ENCODE results near the gene FOXP1. TPM values are rescaled to one million over a fixed set of nuclear protein-coding genes. Genes with fewer than 3 reads are reported as not detected.
A peak's percentile ranks its signal among the peaks of the same experiment; 100 is the strongest.
"Not testable (repeated sequence)": the region's sequence is repeated elsewhere in the genome, so short reads cannot be mapped to it uniquely, and the experiment has no call there.

Gene FOXP1
- total and polyA plus RNA-seq, 3 experiments from 2014 or later, result 142 to 185 (median 147) TPM

DNA sequence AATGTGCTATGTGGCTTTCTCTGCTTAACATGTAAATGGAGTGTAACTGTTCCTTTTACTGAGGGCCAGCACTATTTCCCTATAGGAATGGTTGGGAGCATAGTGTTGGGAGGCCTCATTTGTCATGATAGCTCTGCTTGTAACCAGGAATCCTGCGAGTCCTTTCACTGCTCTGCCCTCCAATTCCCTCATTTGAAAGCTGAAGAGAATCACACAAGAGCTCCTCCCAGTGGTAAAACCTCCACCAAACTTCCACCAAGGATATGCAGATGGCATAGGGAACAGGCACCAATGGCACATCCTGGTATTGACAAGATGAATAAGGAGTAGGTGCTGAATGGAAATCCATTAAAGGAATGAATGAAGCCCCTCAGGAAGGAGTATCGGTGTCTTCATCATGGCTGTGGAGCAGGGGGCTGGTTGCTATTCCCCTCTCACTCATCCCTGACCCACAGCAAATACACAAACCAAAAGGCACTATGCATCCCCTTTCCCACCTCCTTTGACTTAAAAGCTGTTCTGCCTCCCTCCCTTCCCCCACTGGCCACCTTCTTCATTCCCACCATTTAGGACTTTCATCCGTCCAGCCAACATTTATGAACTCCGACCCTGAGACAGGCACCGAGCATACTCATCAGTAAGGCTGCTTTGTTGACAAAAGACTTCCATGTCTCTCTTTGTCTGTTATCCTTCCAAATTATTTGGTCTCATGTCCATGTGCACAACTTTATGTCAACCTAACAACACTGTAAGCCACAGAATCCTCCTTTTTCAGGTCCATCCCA, 560.8 kb downstream of the FOXP1 start:
- POLR2A ChIA-PET, result interaction anchor here (0.6 kb wide), 2 partner anchors 19 to 702 kb away, joined by 3 read pairs; no protein-coding TSS in a partner anchor
- peaks cover 0 to 63% (median 0%) of the 10 kb centered on the region in 3 donors for H3K36me3 Mint-ChIP-seq
- no peak overlapping the region for H3K4me3 ChIP-seq (ENCODE audit: low read length)
- no peaks in the 10 kb centered on the region for H3K27me3 ChIP-seq (ENCODE audit: insufficient read depth, low read length, poor library complexity, severe bottlenecking)
- no peaks in the 10 kb centered on the region for H3K9me3 ChIP-seq (ENCODE audit: low read length)
- CTCF ChIA-PET, result interaction anchor here (1.0 to 1.3 kb wide), 2 partner anchors 10 to 12 kb away, joined by 3 to 4 read pairs; no protein-coding TSS in a partner anchor
- H3K4me3 Mint-ChIP-seq, result no peak overlapping the region
- peaks cover 39% of the 10 kb centered on the region for H3K4me1 ChIP-seq (ENCODE audit: insufficient read depth, low read length)
- H3K4me1 Mint-ChIP-seq, result peaks cover 60 to 90% (median 76%) of the 10 kb centered on the region in 3 donors
- no peaks in the 10 kb centered on the region for H3K27me3 Mint-ChIP-seq
- no peak for DNase-seq
- H3K27ac Mint-ChIP-seq, result peak overlapping the region; percentile 14 to 53 (median 29)
- no peak overlapping the region for H3K27ac ChIP-seq (ENCODE audit: low read depth, low read length)
- no peaks in the 10 kb centered on the region for H3K9me3 Mint-ChIP-seq
- peaks cover 6% of the 10 kb centered on the region for H3K36me3 ChIP-seq (ENCODE audit: insufficient read depth, low read length)

DNA sequence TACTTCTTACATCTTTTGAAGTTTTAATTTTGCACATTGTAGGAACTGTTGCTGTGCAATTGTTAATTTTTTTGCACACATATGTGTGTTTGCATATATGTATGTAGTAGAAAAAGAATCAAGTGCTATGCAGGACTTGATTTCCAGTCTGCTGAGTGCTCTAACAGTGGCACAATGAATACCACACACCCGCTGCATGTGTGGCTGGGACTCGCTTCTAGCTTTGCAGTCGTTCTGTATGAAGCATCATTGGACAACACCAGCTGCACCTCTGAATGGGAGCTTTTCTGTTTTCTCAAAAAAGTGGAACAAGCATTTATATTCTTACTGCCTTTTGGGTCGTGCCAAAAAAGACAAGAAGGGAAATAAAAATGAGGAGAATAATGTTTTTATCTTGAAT, 564.7 kb downstream of the FOXP1 start:
- Histone ChIP-seq H3K4me1 (ENCODE audit: insufficient read depth, low read length) (peaks cover 18% of the 10 kb centered on the region), H3K9me3 (ENCODE audit: low read length) (no peaks in the 10 kb centered on the region), H3K4me3 (ENCODE audit: low read length) (no peak overlapping the region), H3K27ac (ENCODE audit: low read depth, low read length) (no peak overlapping the region), H3K27me3 (ENCODE audit: insufficient read depth, low read length, poor library complexity, severe bottlenecking) (no peaks in the 10 kb centered on the region), H3K36me3 (ENCODE audit: insufficient read depth, low read length) (peaks cover 19% of the 10 kb centered on the region)
- Mint-ChIP-seq H3K9me3 (peaks cover 0 to 1% (median 0%) of the 10 kb centered on the region in 5 donors), H3K27ac (peak overlapping the region in 3 of 8 donors; percentile 6 to 66 (median 41)), H3K36me3 (peaks cover 18 to 64% (median 23%) of the 10 kb centered on the region in 3 donors), H3K27me3 (no peaks in the 10 kb centered on the region), H3K4me3 (no peak overlapping the region), H3K4me1 (peaks cover 42 to 77% (median 64%) of the 10 kb centered on the region in 3 donors)
- ChIA-PET POLR2A (no interaction called here), CTCF (no interaction called here)
- no peak for DNase-seq

DNA sequence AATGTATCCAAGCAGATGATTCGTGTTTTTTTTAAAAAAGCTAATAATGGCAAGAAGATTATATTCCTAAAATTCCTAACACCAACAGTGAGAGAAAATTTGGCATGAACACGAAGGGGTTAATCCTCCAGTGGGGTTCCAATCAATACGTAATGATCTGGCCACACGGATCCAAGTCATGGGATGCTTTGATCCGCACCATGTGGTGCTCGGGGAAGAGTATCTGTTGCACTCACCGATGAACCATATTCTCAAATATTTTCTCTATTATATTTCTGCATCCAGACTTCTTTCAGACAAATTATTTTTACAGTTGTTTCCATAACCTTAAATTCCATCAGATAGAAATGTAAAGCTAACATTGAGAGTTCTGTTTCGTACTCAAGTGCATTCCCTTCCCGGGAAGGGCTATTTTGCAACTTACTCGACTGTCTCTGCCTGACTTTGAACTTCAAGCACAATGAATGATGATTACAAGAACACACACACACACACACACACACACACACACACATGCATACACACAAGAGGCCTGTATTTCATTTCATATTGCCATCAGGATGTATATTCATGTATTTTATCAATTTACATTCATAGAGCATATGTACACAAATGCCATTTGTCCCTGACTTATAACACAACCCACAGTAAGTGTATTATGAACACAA, 567.2 kb downstream of the FOXP1 start:
- Mint-ChIP-seq H3K27ac (peak overlapping the region in 7 of 8 donors; percentile 14 to 74 (median 48)), H3K4me3 (no peak overlapping the region), H3K27me3 (no peaks in the 10 kb centered on the region), H3K4me1 (peaks cover 48 to 80% (median 74%) of the 10 kb centered on the region in 3 donors), H3K9me3 (peaks cover 0 to 1% (median 0%) of the 10 kb centered on the region in 5 donors), H3K36me3 (peaks cover 20 to 61% (median 31%) of the 10 kb centered on the region in 3 donors)
- H3K27ac ChIP-seq (ENCODE audit: low read depth, low read length), result no peak overlapping the region
- H3K4me3 ChIP-seq (ENCODE audit: low read length), result no peak overlapping the region
- peaks cover 19% of the 10 kb centered on the region for H3K36me3 ChIP-seq (ENCODE audit: insufficient read depth, low read length)
- H3K9me3 ChIP-seq (ENCODE audit: low read length), result no peaks in the 10 kb centered on the region
- CTCF ChIA-PET, result no interaction called here
- H3K4me1 ChIP-seq (ENCODE audit: insufficient read depth, low read length), result peaks cover 39% of the 10 kb centered on the region
- no peaks in the 10 kb centered on the region for H3K27me3 ChIP-seq (ENCODE audit: insufficient read depth, low read length, poor library complexity, severe bottlenecking)
- POLR2A ChIA-PET, result no interaction called here
- no peak for DNase-seq

DNA sequence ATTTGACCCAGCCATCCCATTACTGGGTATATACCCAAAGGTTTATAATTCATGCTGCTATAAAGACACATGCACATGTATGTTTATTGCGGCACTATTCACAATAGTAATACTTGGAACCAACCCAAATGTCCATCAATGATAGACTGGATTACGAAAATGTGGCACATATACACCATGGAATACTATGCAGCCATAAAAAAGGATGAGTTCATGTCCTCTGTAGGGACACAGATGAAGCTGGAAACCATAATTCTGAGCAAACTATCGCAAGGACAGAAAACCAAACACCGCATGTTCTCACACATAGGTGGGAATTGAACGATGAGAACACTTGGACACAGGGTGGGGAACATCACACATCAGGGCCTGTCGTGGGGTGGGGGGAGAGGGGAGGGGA, 568.9 kb downstream of the FOXP1 start:
- CTCF ChIA-PET; H3K4me3 ChIP-seq (ENCODE audit: low read length); H3K9me3 ChIP-seq (ENCODE audit: low read length); H3K27ac ChIP-seq (ENCODE audit: low read depth, low read length); DNase-seq; POLR2A ChIA-PET; H3K9me3 Mint-ChIP-seq; H3K4me3 Mint-ChIP-seq; H3K27me3 ChIP-seq (ENCODE audit: insufficient read depth, low read length, poor library complexity, severe bottlenecking); H3K27me3 Mint-ChIP-seq: not testable (repeated sequence)
- Mint-ChIP-seq H3K36me3 (peaks cover 20 to 53% (median 31%) of the 10 kb centered on the region in 3 donors), H3K27ac (peak overlapping the region in 4 of 8 donors; percentile 15 to 81 (median 38)), H3K4me1 (peaks cover 51 to 83% (median 80%) of the 10 kb centered on the region in 3 donors)
- Histone ChIP-seq H3K4me1 (ENCODE audit: insufficient read depth, low read length) (peaks cover 45% of the 10 kb centered on the region), H3K36me3 (ENCODE audit: insufficient read depth, low read length) (peaks cover 19% of the 10 kb centered on the region)

DNA sequence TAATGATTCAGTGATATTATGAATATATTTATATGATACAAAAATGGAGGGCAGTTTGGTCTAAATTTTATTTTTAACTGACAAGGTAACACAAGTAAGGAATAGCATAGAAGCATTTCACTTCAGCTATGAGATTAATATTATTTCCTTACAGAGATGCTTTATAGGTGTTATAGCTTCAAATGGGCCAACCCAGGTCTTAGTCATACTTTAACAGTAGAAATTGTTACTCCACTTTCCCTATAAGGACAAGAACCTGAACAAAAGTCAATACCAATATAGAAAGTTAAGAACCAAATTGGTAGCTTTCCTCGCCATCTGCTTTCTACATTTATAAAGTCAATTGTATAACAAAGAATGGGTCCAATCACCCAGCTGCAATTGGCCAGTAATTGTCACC, 570.6 kb downstream of the FOXP1 start:
- ChIA-PET CTCF (no interaction called here), POLR2A (no interaction called here)
- H3K27me3 Mint-ChIP-seq, result no peaks in the 10 kb centered on the region
- Histone ChIP-seq H3K36me3 (ENCODE audit: insufficient read depth, low read length) (peaks cover 13% of the 10 kb centered on the region), H3K4me3 (ENCODE audit: low read length) (no peak overlapping the region), H3K9me3 (ENCODE audit: low read length) (no peaks in the 10 kb centered on the region), H3K27ac (ENCODE audit: low read depth, low read length) (no peak overlapping the region), H3K4me1 (ENCODE audit: insufficient read depth, low read length) (peaks cover 53% of the 10 kb centered on the region), H3K27me3 (ENCODE audit: insufficient read depth, low read length, poor library complexity, severe bottlenecking) (no peaks in the 10 kb centered on the region)
- H3K9me3 Mint-ChIP-seq, result peaks cover 0 to 1% (median 0%) of the 10 kb centered on the region in 5 donors
- peaks cover 60 to 86% (median 84%) of the 10 kb centered on the region in 3 donors for H3K4me1 Mint-ChIP-seq
- peaks cover 20 to 48% (median 31%) of the 10 kb centered on the region in 3 donors for H3K36me3 Mint-ChIP-seq
- no peak overlapping the region for H3K4me3 Mint-ChIP-seq
- DNase-seq, result no peak
- H3K27ac Mint-ChIP-seq, result peak overlapping the region in 4 of 8 donors; percentile 2 to 95 (median 58)

DNA sequence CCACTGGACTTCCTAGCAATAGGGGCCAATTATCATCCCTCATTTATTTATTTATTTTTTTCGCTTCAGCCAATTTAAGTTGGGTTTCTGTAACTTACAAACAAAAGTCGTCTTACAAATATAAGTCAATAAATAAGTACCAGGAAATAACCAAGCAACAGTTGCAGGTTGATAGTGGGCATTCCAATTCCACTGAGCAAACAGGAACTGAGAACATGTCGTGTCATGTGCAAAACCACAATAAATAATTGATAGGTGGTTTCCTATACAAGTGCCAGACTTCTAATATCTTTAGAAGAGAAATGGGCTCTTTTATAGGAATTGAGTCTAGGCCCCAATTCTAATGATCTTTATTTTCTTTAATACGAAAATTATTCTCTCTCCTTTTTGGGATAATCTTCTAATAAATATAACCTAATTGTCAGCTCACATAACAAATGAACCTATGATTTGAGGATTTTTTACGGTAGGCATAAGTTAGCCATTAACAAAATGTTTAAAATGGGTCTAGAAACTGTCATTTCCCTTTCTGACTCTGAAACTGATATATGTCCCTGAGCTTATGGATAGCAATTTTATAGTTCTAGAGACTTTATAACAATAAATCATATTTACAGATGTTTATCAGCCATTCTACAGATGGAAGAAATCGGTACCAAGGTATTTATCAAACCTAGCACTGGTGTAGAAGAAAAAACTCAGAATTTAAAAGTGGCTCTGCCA, 571.8 kb downstream of the FOXP1 start:
- peaks cover 20 to 58% (median 31%) of the 10 kb centered on the region in 3 donors for H3K36me3 Mint-ChIP-seq
- H3K4me3 Mint-ChIP-seq, result peak overlapping the region in 3 of 7 donors; percentile 32 to 59 (median 36)
- H3K4me3 ChIP-seq (ENCODE audit: low read length), result no peak overlapping the region
- H3K36me3 ChIP-seq (ENCODE audit: insufficient read depth, low read length), result peaks cover 13% of the 10 kb centered on the region
- H3K27ac ChIP-seq (ENCODE audit: low read depth, low read length), result no peak overlapping the region
- H3K9me3 Mint-ChIP-seq, result peaks cover 0 to 1% (median 0%) of the 10 kb centered on the region in 5 donors
- no peaks in the 10 kb centered on the region for H3K9me3 ChIP-seq (ENCODE audit: low read length)
- ChIA-PET POLR2A (interaction anchor here (0.6 kb wide), 1 partner anchor 31 kb away, joined by 4 read pairs; no protein-coding TSS in a partner anchor), CTCF (interaction anchor here (1.2 kb wide), 1 partner anchor 500 kb away, joined by 3 read pairs; no protein-coding TSS in a partner anchor)
- peaks cover 65 to 88% (median 87%) of the 10 kb centered on the region in 3 donors for H3K4me1 Mint-ChIP-seq
- peak overlapping the region; percentile 3 to 95 (median 90) for H3K27ac Mint-ChIP-seq
- DNase-seq, result no peak
- H3K27me3 Mint-ChIP-seq, result no peaks in the 10 kb centered on the region
- no peaks in the 10 kb centered on the region for H3K27me3 ChIP-seq (ENCODE audit: insufficient read depth, low read length, poor library complexity, severe bottlenecking)
- peaks cover 65% of the 10 kb centered on the region for H3K4me1 ChIP-seq (ENCODE audit: insufficient read depth, low read length)

DNA sequence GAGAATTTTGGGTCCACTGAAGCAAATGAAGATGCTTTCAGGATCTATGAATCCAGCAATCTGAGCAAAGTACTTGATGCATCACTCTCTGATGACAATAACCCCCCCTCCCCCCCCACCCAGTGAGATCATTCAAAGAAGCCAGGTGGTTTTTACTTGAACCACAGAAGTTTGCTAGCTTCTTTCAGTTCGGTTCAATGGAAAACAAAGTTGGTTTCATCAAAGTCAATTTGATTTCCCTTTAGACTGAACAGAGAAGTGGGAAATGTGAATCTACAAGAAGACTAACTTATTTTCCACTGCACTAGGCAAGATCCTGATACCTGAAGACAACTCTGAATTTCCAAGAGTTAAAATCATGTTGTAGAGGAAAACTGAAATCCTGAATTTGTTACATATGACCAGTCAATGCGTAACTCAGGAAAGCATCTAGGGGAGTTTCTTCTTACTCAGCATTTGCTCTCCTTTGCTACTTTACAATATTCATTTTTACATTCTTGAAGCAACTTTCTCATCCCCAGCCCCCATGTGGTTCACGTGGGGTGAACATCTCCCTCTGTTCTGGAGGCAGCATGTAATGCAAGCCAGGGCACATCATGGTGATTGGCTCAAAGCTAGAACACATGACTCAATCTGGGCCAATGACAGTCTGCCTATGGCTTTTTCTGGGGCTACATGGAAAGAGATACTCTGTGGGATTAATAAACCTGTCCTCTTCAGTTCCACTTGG, 572.6 kb downstream of the FOXP1 start:
- H3K4me3 Mint-ChIP-seq, result peak overlapping the region in 6 of 7 donors; percentile 13 to 59 (median 34)
- CTCF ChIA-PET, result interaction anchor here (1.0 to 2.3 kb wide), 2 partner anchors 498 to 571 kb away, joined by 3 to 5 read pairs; no protein-coding TSS in a partner anchor
- H3K27me3 ChIP-seq (ENCODE audit: insufficient read depth, low read length, poor library complexity, severe bottlenecking), result no peaks in the 10 kb centered on the region
- H3K9me3 ChIP-seq (ENCODE audit: low read length), result no peaks in the 10 kb centered on the region
- H3K36me3 Mint-ChIP-seq, result peaks cover 14 to 50% (median 26%) of the 10 kb centered on the region in 3 donors
- no peak overlapping the region for H3K27ac ChIP-seq (ENCODE audit: low read depth, low read length)
- H3K27me3 Mint-ChIP-seq, result no peaks in the 10 kb centered on the region
- H3K4me1 Mint-ChIP-seq, result peaks cover 63 to 85% (median 82%) of the 10 kb centered on the region in 3 donors
- H3K4me1 ChIP-seq (ENCODE audit: insufficient read depth, low read length), result peaks cover 68% of the 10 kb centered on the region
- H3K36me3 ChIP-seq (ENCODE audit: insufficient read depth, low read length), result peaks cover 10% of the 10 kb centered on the region
- peaks cover 0 to 1% (median 0%) of the 10 kb centered on the region in 5 donors for H3K9me3 Mint-ChIP-seq
- POLR2A ChIA-PET, result no interaction called here
- DNase-seq, result peak in 3 of 5 donors; percentile 50 to 77 (median 58)
- peak overlapping the region; percentile 65 to 95 (median 90) for H3K27ac Mint-ChIP-seq
- no peak overlapping the region for H3K4me3 ChIP-seq (ENCODE audit: low read length)

Measured in CD8-positive, alpha-beta memory T cell (primary cell).